NCI-H82 treated with DMSO at 0.1 percent for 48 hours (cell line): ENCODE measurements around the gene CLEC9A.

Experiments used
- DNase-seq: peaks from one replicate; lab custom pipeline; 2025; ENCODE audit not compliant: unreplicated experiment; lab: John Stamatoyannopoulos, UW

Gene CLEC9A

DNA sequence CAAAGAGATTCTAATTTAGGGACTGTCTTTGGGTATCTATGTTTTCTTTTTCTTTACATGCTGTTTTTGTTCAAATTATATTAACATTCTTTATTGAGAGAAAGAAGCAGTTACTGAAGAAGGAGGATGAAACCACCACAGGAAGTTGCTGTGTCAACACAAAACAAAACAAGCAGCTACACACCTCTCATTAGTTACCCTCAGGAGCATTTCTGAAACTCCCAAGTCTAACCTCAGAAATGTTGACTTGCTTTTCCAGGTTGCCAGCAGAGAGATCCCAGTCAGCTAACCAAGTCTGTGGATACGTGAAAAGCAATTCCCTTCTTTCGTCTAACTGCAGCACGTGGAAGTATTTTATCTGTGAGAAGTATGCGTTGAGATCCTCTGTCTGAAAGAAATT, 34.8 kb downstream of the CLEC9A start:
- DNase-seq = no peak

- DNase-seq = no peak
Measured at GRCh38 chr12:10067264-10067663, 36.8 kb downstream of the CLEC9A start.

- DNase-seq = no peak
Measured at GRCh38 chr12:10067942-10068341, 37.5 kb downstream of the CLEC9A start.

- no peak for DNase-seq
Measured at GRCh38 chr12:10068644-10069043, 38.2 kb downstream of the CLEC9A start.

- no peak for DNase-seq
Measured at GRCh38 chr12:10069099-10069498, 38.6 kb downstream of the CLEC9A start.

- DNase-seq = no peak
Measured at GRCh38 chr12:10069976-10070375, 39.5 kb downstream of the CLEC9A start.

- DNase-seq = no peak
Measured at GRCh38 chr12:10070380-10070779, 39.9 kb downstream of the CLEC9A start.

- DNase-seq = no peak
Measured at GRCh38 chr12:10072131-10072530, 41.6 kb downstream of the CLEC9A start.

DNA sequence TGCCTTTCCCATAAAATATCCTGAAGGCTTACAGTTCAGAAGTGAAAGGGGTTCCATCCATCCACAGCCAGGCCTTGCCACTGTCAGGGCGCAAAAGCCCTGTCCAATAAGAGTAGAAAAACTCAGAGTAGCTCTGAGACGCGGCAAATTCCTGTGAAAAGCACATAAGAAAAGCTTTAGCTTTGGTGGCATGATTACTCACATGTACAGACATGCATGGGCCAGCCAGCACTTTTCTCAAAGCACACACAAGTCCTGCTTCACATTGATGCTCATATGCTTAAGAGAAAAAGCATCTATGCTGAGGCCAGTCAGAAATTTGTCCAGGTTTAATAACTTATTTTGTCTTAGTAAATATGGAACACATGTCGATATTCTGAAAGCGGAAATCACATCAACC, 42.8 kb downstream of the CLEC9A start:
- no peak for DNase-seq

DNA sequence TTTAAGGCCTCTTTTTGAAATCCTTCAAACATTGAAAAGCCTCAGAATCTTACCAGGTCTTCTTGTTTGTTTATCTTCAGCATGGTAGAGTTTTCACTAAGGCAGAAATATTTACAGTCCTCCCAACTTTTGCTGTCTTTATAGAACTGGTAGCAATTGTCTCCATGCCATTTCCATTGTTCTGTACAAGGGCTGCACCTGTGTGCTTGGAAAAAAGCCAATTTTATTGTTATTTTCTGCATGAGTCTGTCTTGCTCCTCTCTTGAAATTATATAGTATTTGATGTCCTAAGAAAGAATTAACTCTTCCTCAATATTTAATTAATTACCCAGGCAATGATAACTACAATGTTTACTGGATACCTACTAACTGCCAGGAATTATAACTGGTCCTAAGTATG, 45.0 kb downstream of the CLEC9A start:
- DNase-seq = no peak

DNA sequence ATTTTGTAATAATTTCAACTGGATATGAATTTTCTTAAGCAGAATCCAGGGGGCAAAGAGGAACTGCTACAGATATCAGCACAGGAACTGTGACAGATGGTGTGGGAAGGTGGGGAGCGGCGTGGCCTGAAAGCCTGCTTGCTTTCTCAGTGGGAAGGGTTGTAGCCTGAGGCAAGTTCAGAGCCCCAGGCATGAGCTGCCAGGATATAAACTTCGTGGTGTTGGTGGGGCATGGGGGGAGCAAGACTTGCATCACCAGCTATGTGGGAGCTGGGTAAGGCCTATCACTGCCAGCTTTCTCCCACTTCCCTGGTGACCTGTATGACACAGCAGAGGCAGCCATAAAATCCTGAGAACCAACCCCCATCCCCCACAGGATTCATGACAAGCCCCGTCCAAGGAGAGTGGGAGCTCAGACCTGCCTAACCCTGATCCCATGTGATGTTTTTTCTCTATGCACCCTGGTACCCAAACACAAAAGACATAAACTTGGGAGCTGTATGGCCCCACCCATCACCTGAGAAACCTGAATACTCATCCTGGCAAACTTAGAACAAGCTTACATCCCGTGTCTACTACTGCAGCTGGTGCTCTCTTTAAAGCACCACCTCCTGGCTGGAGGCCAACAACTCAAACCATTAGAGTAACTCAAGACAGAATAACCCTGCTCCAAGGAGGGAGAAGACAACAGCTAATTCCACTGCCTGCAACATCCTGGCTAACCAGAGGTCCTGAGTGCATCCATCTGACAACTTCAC, 51.8 kb downstream of the CLEC9A start:
- no peak for DNase-seq

DNA sequence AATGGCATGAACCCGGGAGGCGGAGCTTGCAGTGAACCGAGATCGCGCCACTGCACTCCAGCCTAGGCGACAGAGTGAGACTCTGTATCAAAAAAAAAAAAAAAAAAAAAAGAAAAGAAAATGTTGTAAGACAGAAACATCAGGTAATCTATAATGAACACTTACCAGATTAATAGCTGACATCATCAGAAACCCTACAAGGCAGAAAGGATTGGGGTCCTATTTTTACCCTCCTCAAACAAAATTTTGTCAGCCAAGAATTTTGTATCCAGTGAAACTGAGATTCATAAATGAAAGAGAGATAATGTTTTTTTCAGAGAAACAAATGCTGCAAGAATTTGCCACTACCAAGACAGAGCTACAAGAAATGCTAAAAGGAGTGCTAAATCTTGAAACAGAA, 54.3 kb downstream of the CLEC9A start:
- DNase-seq = no peak

- DNase-seq = no peak
Measured at GRCh38 chr12:10086387-10086786, 55.9 kb downstream of the CLEC9A start.

- DNase-seq = no peak
Measured at GRCh38 chr12:10088031-10088430, 57.5 kb downstream of the CLEC9A start.

DNA sequence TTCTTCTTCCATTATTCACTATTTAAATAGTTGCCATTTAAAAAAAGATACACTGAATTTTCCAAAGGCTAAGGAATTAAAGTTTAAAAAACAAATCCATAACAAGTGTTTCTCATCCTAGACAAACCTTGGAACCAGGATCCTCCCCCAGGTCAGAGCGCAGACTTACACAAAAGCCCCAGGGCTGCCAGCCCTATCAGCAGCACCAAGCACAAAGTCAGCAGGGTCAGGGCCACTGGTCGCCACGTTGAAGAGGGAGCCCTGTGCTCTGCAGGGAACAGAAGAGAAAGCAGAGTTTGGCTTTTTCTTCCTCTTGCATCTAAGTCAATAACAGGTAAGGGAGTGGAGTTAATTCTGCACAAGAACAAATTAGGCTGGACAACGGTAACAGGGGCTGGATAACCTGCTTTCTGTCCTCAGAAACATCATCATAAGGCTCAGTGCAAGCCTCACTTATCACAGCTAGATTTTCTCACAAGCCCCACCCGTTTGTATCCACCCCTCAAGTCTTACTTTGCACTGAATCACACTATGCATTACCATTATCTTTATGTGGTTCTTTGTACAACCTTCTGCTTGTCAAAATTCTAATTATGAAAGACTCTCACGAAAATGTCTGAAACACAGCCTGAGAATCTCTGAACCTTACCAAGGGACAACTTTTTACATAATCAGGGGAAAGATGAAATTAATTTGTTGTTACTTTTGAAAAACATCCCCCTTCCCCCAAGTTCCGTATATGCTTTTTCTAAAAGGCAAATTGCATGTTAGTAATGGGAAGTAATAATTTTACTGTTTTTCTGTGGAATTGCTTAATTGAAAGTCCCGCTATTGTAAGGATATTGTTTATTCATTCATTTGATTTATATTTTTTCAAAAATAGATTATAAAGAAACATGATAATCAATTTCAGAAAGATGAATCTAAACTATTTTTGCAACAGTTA, 58.7 kb downstream of the CLEC9A start:
- DNase-seq = no peak

DNA sequence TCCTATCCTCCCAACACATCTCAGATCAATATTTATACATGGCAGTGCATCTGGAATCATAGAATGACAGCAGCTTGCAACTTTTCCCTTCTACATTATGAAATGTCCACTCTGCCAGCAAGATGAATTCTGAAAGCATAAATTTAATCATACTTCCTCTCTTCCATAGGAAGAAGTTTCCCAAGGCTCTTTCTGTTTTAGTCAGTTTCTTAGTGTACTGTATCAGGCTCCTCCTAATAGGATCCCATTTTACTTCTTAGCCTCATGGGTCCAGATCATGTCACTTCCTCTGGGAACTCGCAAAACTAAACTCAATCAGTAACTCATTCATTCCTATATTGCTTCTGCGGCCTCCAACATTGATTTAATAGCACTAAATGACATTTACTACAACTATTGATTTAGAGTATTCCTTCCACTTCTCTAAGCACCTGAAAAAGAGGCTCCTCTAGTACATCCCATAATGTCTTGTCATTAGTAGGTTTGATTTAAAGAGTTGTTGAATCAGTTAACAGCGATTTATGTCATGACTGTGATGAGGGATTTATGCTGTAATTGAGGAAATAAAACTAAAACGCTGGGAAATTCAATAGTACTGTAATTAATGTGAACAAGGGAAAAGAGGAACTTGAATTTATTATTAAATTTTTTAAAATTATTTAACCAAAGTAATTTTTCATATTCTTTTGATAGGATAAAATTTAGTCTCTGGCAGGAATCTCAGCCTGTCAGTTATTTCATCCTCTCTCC, 64.3 kb downstream of the CLEC9A start:
- DNase-seq = no peak

- DNase-seq = no peak
Measured at GRCh38 chr12:10095971-10096370, 65.5 kb downstream of the CLEC9A start.

DNA sequence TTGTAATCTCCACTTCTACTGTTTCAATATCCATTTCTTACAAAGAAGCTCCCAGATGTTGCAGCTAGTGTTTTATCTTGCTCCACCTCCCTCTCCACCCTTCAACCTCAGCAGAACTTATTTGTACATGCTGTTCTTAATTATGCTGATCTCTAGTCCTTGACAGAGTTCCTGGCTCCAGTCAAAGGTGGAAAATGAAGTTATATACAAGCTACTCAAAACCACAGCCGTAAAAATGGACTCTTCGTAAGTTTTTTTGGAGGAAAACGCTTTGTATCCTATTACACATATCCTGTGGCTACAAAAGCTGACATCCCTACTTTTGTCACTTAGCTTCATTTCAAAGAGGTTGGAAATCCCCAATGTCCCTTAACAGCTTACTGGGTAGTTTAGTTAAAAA, 67.0 kb downstream of the CLEC9A start:
- no peak for DNase-seq

DNA sequence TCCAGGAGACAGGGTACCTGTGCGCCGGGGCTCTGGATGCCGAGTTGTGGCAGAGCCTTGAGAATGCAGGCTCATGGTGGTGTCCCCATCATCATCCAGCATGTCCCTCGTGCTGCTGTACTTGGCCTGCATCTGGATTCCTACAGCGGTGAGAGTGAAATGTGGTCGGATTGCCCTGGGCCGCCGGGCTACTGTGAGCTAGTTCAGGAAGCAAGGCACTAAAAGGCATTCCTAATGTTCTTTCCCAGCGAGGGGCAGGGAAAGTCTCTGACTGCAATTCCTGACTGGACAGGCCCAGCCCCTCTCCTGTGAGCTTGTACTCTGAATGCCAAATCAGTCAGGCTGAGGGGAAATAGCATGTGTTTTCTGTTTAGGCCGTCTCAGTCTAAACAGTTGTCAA, 68.3 kb downstream of the CLEC9A start, which contains the start of gene CLEC1A:
Gene CLEC1A, minus strand, starts transcription at position 195 of the 400 bp plus-strand sequence. Its CDS starts 63 bp downstream, at position 132.
- DNase-seq = no peak

DNA sequence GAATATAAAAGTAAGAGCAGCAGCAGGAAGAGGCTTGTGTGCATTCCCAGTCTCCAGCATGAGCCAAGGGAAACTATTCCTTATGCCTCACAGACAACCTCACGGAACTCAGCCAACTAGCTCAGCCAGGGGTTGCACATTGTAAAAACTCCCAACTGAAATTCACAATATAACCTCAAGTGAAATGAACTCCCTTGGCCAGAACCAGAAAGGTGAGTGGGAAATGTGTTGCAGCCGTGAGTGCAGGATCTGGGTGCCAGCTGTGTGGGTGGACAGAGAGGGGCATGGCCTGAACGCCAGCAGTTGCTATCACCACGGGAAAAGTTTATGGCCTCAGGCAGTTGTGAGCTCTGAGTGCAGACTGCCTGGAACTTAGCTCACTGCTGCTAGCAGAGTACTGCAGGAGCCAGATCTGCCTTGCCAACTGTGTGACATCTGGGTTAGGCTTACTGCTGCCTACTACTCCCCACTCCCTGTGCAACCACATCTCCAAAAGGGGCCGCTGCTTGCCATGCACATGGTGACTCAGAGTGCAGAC, 70.6 kb downstream of the CLEC9A start:
- DNase-seq = no peak

DNA sequence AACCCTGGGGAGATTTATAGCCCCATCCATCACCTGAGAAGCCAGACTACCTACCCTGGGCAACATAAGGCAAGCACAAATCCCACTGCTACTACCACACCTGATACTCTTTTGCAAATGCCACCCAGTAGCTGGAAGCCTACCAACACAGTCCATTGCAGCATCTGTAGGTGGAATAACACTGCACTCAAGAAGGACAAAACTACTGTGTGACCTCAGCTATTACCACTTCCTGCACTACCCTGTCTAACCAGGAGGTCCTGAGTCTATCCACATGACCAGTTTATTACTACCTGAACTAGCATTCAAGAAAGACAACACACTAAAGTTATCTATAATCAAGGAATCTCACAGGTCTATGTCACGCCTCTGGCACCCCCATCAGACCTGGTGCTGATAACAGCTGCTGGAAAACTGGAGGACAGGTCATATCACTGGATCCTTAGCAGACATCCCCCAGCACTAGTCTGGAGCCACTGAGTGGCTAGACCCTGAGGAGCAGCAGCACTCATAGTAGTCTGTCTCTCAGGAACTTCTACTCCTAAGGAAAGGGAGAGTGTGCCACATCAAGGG, 71.3 kb downstream of the CLEC9A start:
- DNase-seq = no peak
